Rectal smooth muscle tissue (tissue), 1 donor: ENCODE data around the gene SPATA9.

Source experiments
- H3K27ac ChIP-seq: one replicate; pipeline ENCODE4 v1.7.0; 2013; ENCODE audit warnings: low read depth, low read length, inconsistent platforms
- H3K27me3 ChIP-seq: one replicate; pipeline ENCODE4 v1.7.0; 2013; ENCODE audit warnings: low read length; ENCODE audit not compliant: control insufficient read depth, insufficient read depth
- H3K36me3 ChIP-seq: one replicate; pipeline ENCODE4 v1.7.0; 2013; ENCODE audit warnings: low read length; ENCODE audit not compliant: control insufficient read depth, insufficient read depth
- H3K4me1 ChIP-seq: one replicate; pipeline ENCODE4 v1.7.0; 2013; ENCODE audit warnings: low read length; ENCODE audit not compliant: control insufficient read depth, insufficient read depth
- H3K4me3 ChIP-seq: one replicate; pipeline ENCODE4 v1.7.0; 2013; ENCODE audit warnings: low read length
- H3K9ac ChIP-seq: one replicate; pipeline ENCODE4 v1.7.0; 2013; ENCODE audit warnings: low read length

The SPATA9 gene

GRCh38 chr5:95627971-95628810, 54.6 kb downstream of the SPATA9 start:
- no peaks in the 10 kb centered on the region for H3K36me3 ChIP-seq
- no peaks in the 10 kb centered on the region for H3K4me1 ChIP-seq

DNA sequence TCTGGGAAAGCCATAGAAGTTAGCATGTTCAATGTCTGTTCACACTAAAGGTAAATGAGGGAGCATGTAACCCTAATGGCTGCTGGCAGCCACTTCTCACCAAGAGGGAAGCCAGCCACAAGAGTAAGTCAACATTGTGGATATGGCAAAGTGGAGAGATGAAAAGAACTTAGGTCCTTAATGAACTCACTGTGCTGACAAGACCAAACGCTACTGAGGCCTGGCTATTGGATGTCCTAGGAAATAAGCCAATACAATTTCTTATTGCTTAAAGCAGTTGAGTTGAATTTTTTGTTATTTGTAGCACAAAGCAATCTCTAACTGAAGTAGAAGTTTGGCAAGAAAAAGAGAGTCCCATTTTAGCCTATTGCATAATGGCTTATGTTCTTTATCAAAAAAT, 56.1 kb downstream of the SPATA9 start:
- Histone ChIP-seq H3K9ac (no peak overlapping the region), H3K4me3 (no peak overlapping the region), H3K27ac (no peak overlapping the region), H3K4me1 (no peaks in the 10 kb centered on the region), H3K36me3 (no peaks in the 10 kb centered on the region), H3K27me3 (no peaks in the 10 kb centered on the region)

More at GRCh38 chr5:95627971-95628810, 54.6 kb downstream of the SPATA9 start:
- Histone ChIP-seq H3K27ac (no peak overlapping the region), H3K4me3 (no peak overlapping the region), H3K27me3 (no peaks in the 10 kb centered on the region), H3K9ac (no peak overlapping the region)

- no peak overlapping the region for H3K27ac ChIP-seq
These were observed 58.4 kb downstream of the SPATA9 start for GRCh38 chr5:95624368-95624767.

GRCh38 chr5:95623706-95624105, 59.1 kb downstream of the SPATA9 start:
- H3K36me3 ChIP-seq, result no peaks in the 10 kb centered on the region
- H3K27me3 ChIP-seq, result peaks cover 6% of the 10 kb centered on the region
- H3K9ac ChIP-seq, result no peak overlapping the region
- no peak overlapping the region for H3K27ac ChIP-seq
- no peaks in the 10 kb centered on the region for H3K4me1 ChIP-seq
- H3K4me3 ChIP-seq, result no peak overlapping the region

More at GRCh38 chr5:95624368-95624767, 58.4 kb downstream of the SPATA9 start:
- no peak overlapping the region for H3K4me3 ChIP-seq
- H3K27me3 ChIP-seq, result peaks cover 6% of the 10 kb centered on the region
- no peaks in the 10 kb centered on the region for H3K36me3 ChIP-seq
- no peaks in the 10 kb centered on the region for H3K4me1 ChIP-seq
- H3K9ac ChIP-seq, result no peak overlapping the region

GRCh38 chr5:95621839-95622629, 60.8 kb downstream of the SPATA9 start:
- H3K27ac ChIP-seq, result no peak overlapping the region
- no peak overlapping the region for H3K4me3 ChIP-seq
- H3K36me3 ChIP-seq, result no peaks in the 10 kb centered on the region
- H3K4me1 ChIP-seq, result no peaks in the 10 kb centered on the region
- H3K9ac ChIP-seq, result no peak overlapping the region
- peaks cover 6% of the 10 kb centered on the region for H3K27me3 ChIP-seq

DNA sequence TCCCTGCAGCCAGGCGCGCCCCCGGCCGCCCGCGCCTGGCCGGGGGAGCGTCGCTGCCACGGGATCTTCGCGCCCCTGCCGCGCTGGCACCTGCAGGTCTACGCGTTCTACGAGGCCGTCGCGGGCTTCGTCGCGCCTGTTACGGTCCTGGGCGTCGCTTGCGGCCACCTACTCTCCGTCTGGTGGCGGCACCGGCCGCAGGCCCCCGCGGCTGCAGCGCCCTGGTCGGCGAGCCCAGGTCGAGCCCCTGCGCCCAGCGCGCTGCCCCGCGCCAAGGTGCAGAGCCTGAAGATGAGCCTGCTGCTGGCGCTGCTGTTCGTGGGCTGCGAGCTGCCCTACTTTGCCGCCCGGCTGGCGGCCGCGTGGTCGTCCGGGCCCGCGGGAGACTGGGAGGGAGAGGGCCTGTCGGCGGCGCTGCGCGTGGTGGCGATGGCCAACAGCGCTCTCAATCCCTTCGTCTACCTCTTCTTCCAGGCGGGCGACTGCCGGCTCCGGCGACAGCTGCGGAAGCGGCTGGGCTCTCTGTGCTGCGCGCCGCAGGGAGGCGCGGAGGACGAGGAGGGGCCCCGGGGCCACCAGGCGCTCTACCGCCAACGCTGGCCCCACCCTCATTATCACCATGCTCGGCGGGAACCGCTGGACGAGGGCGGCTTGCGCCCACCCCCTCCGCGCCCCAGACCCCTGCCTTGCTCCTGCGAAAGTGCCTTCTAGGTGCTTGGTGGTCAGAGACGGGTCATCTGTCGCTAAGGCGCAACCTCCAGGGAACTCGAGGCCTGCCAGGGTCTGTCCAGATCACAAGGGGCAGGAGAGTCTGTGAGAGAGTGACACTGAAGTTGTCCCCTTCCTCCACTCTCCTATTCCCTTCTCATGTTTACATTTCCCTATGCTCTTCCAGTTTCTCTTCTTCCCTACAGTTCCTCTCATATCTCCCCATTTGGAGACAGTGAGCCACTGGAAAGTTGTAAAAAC, 61.6 kb downstream of the SPATA9 start:
- Histone ChIP-seq H3K27ac (no peak overlapping the region), H3K4me1 (no peaks in the 10 kb centered on the region), H3K9ac (no peak overlapping the region), H3K27me3 (peaks cover 6% of the 10 kb centered on the region), H3K36me3 (no peaks in the 10 kb centered on the region), H3K4me3 (peak overlapping the region; percentile 74)

DNA sequence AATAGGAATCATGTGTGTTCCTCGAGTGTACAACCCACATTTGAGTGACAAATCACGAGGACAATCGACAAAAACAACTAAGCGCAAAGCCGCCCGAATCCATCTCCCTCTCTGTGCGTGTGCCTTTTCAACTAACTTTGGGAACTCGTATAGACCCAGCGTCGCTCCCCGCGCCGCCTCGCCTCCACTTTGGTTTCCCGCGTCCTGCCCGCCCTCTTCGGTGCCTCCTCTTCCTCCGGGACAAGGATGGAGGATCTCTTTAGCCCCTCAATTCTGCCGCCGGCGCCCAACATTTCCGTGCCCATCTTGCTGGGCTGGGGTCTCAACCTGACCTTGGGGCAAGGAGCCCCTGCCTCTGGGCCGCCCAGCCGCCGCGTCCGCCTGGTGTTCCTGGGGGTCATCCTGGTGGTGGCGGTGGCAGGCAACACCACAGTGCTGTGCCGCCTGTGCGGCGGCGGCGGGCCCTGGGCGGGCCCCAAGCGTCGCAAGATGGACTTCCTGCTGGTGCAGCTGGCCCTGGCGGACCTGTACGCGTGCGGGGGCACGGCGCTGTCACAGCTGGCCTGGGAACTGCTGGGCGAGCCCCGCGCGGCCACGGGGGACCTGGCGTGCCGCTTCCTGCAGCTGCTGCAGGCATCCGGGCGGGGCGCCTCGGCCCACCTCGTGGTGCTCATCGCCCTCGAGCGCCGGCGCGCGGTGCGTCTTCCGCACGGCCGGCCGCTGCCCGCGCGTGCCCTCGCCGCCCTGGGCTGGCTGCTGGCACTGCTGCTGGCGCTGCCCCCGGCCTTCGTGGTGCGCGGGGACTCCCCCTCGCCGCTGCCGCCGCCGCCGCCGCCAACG, 62.5 kb downstream of the SPATA9 start, which contains the start of gene GPR150:
Gene GPR150, plus strand, starts transcription at position 58 of the 840 bp plus-strand sequence. Its CDS starts 189 bp downstream, at position 247.
- H3K4me1 ChIP-seq, result no peaks in the 10 kb centered on the region
- H3K36me3 ChIP-seq, result no peaks in the 10 kb centered on the region
- peak within 1 kb of the TSS; percentile 40 for H3K9ac ChIP-seq
- H3K27me3 ChIP-seq, result peaks cover 6% of the 10 kb centered on the region
- H3K27ac ChIP-seq, result no peak within 1 kb of the TSS
- H3K4me3 ChIP-seq, result peak within 1 kb of the TSS; percentile 74

DNA sequence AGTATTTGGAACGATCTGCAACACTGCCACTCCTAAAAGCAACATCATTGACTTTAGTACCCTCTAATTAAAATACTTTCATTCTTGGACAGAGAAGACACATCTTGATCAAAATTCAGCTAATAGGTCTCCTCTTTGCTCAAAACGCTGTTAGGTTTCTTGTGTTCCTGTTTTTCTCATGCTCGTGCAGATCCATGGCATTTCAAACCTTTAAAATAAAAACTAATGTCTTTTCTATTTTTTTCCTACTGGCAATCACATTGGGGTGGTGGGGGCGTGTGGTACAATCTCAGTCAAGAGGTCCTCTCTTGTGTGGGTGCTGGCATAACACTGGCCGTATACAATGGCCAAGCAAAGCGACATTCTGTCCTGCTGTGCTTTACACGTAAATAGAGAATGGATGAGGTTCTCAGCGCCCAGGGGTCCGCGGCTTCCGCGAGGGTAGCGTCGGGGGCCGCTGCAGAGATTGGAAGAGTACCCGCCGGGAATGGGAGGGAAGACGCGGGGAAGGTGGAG, 63.2 kb downstream of the SPATA9 start:
- Histone ChIP-seq H3K4me1 (no peaks in the 10 kb centered on the region), H3K27me3 (peaks cover 6% of the 10 kb centered on the region), H3K4me3 (peak overlapping the region; percentile 74), H3K27ac (no peak overlapping the region), H3K36me3 (no peaks in the 10 kb centered on the region), H3K9ac (no peak overlapping the region)

DNA sequence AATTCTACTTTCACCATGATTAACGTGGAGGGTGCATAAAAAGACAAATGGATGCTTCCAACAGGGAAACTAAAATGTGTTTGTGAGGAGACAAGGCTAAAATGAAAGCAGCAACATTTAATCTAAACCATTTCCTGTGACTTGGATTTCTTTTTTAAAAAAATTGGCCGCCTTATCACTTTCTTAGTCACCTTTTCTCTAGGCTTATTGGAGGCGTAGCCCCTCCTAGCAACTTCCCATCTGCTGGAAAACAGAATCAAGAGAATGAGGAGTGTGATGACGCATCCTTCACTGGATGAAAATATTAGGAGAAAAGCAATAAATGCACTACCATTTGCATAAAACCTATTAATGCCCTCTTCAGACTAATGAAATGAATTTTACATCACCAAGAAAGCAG, 63.7 kb downstream of the SPATA9 start:
- H3K27me3 ChIP-seq, result peaks cover 6% of the 10 kb centered on the region
- H3K27ac ChIP-seq, result no peak overlapping the region
- no peaks in the 10 kb centered on the region for H3K4me1 ChIP-seq
- no peaks in the 10 kb centered on the region for H3K36me3 ChIP-seq
- no peak overlapping the region for H3K4me3 ChIP-seq
- no peak overlapping the region for H3K9ac ChIP-seq

DNA sequence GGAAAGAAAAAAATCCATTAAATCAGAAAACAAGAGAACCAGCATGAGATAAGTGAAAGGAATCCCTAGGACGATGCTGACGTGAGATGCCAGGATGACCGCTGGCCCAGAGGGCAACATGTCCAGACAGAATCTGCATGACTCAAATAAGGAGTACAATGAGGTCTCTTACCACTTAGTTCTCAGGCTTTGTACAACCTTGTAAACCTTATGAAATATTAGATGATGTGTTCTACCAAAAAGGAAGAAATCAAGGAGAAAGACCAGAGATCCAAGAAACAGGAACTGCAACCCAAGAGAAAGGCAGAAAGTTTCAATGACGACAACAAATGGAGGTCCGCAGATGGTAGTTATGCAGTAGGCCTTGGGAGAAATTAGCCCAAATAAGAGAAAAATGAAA, 65.7 kb downstream of the SPATA9 start:
- Histone ChIP-seq H3K9ac (no peak overlapping the region), H3K4me3 (no peak overlapping the region), H3K4me1 (no peaks in the 10 kb centered on the region), H3K36me3 (no peaks in the 10 kb centered on the region), H3K27me3 (peaks cover 6% of the 10 kb centered on the region), H3K27ac (no peak overlapping the region)

- Histone ChIP-seq H3K27me3 (peaks cover 6% of the 10 kb centered on the region), H3K4me3 (no peak overlapping the region), H3K4me1 (no peaks in the 10 kb centered on the region), H3K27ac (no peak overlapping the region), H3K9ac (no peak overlapping the region), H3K36me3 (no peaks in the 10 kb centered on the region)
These were observed 67.7 kb downstream of the SPATA9 start for GRCh38 chr5:95615164-95615467.
